SK-N-MC (cell line): ENCODE data around the gene CD48.

ENCODE experiments used
- EZH2 ChIP-seq: fragments of 200-600 bp; sonication (generic); IDR thresholded peaks from one replicate; pipeline ENCODE4 v1.6.1; 2017; ENCODE audit warnings: antibody characterized with exemption
- POLR2AphosphoS5 ChIP-seq: IDR thresholded peaks from 2 replicates; pipeline ENCODE4 v1.6.1; 2012; ENCODE audit warnings: mild to moderate bottlenecking, low read depth, low read length, borderline replicate concordance

- TF ChIP-seq EZH2 (no peak), POLR2AphosphoS5 (no peak)
These were observed 33.9 kb upstream of the CD48 start for GRCh38 chr1:160745551-160745950.
